ENCODE results near the gene STRIP1.

The STRIP1 gene

GRCh38 chr1:110034451-110035235, at the start of gene STRIP1:
STRIP1 (plus strand) TSS chr1:110034624; CDS start chr1:110034638, 14 bp downstream.
- H3K9me3 ChIP-seq (ENCODE audit: control insufficient read depth, insufficient read depth, low read length), result no peaks in the 10 kb centered on the region
- H3K27me3 ChIP-seq (ENCODE audit: control insufficient read depth, insufficient read depth, low read length), result no peaks in the 10 kb centered on the region

GRCh38 chr1:109985247-109986053, 49.0 kb upstream of the STRIP1 start:
- no peaks in the 10 kb centered on the region for H3K27me3 ChIP-seq (ENCODE audit: control insufficient read depth, insufficient read depth, low read length)
- H3K9me3 ChIP-seq (ENCODE audit: control insufficient read depth, insufficient read depth, low read length), result no peaks in the 10 kb centered on the region
- no peaks in the 10 kb centered on the region for H3K36me3 ChIP-seq (ENCODE audit: control insufficient read depth, insufficient read depth, low read length)
- peak overlapping the region; percentile 80 for H3K4me3 ChIP-seq (ENCODE audit: low read depth, low read length)
- H3K9ac ChIP-seq (ENCODE audit: low read depth, low read length), result peak overlapping the region; percentile 89
- peaks cover 23% of the 10 kb centered on the region for H3K4me1 ChIP-seq (ENCODE audit: control insufficient read depth, insufficient read depth, low read length)

More at GRCh38 chr1:110034451-110035235, at the start of gene STRIP1:
- H3K4me3 ChIP-seq (ENCODE audit: low read depth, low read length), result peak within 1 kb of the TSS; percentile 91
- H3K36me3 ChIP-seq (ENCODE audit: control insufficient read depth, insufficient read depth, low read length), result peaks cover 15% of the 10 kb centered on the region
- peak within 1 kb of the TSS; percentile 75 for H3K9ac ChIP-seq (ENCODE audit: low read depth, low read length)
- peaks cover 8% of the 10 kb centered on the region for H3K4me1 ChIP-seq (ENCODE audit: control insufficient read depth, insufficient read depth, low read length)

- H3K27me3 ChIP-seq (ENCODE audit: control insufficient read depth, insufficient read depth, low read length), result no peaks in the 10 kb centered on the region
- H3K36me3 ChIP-seq (ENCODE audit: control insufficient read depth, insufficient read depth, low read length), result no peaks in the 10 kb centered on the region
- H3K4me1 ChIP-seq (ENCODE audit: control insufficient read depth, insufficient read depth, low read length), result peaks cover 23% of the 10 kb centered on the region
- peak overlapping the region; percentile 80 for H3K4me3 ChIP-seq (ENCODE audit: low read depth, low read length)
- no peak overlapping the region for H3K9ac ChIP-seq (ENCODE audit: low read depth, low read length)
- no peaks in the 10 kb centered on the region for H3K9me3 ChIP-seq (ENCODE audit: control insufficient read depth, insufficient read depth, low read length)
Measured at GRCh38 chr1:109986054-109986444, 48.4 kb upstream of the STRIP1 start.

GRCh38 chr1:109988349-109988914, 46.0 kb upstream of the STRIP1 start:
- no peaks in the 10 kb centered on the region for H3K36me3 ChIP-seq (ENCODE audit: control insufficient read depth, insufficient read depth, low read length)
- H3K4me3 ChIP-seq (ENCODE audit: low read depth, low read length), result no peak overlapping the region
- no peak overlapping the region for H3K9ac ChIP-seq (ENCODE audit: low read depth, low read length)
- H3K4me1 ChIP-seq (ENCODE audit: control insufficient read depth, insufficient read depth, low read length), result peaks cover 22% of the 10 kb centered on the region
- H3K9me3 ChIP-seq (ENCODE audit: control insufficient read depth, insufficient read depth, low read length), result no peaks in the 10 kb centered on the region
- no peaks in the 10 kb centered on the region for H3K27me3 ChIP-seq (ENCODE audit: control insufficient read depth, insufficient read depth, low read length)

- Histone ChIP-seq H3K9ac (ENCODE audit: low read depth, low read length) (no peak overlapping the region), H3K27me3 (ENCODE audit: control insufficient read depth, insufficient read depth, low read length) (no peaks in the 10 kb centered on the region), H3K4me3 (ENCODE audit: low read depth, low read length) (no peak overlapping the region), H3K36me3 (ENCODE audit: control insufficient read depth, insufficient read depth, low read length) (no peaks in the 10 kb centered on the region), H3K9me3 (ENCODE audit: control insufficient read depth, insufficient read depth, low read length) (no peaks in the 10 kb centered on the region), H3K4me1 (ENCODE audit: control insufficient read depth, insufficient read depth, low read length) (peaks cover 14% of the 10 kb centered on the region)
Measured at GRCh38 chr1:109989506-109990301, 44.7 kb upstream of the STRIP1 start.

- Histone ChIP-seq H3K4me1 (ENCODE audit: control insufficient read depth, insufficient read depth, low read length) (peaks cover 14% of the 10 kb centered on the region), H3K9ac (ENCODE audit: low read depth, low read length) (no peak overlapping the region), H3K36me3 (ENCODE audit: control insufficient read depth, insufficient read depth, low read length) (no peaks in the 10 kb centered on the region)
Measured at GRCh38 chr1:109990302-109990653, 44.1 kb upstream of the STRIP1 start.

GRCh38 chr1:109991400-109991925, 43.0 kb upstream of the STRIP1 start:
- Histone ChIP-seq H3K4me3 (ENCODE audit: low read depth, low read length) (no peak overlapping the region), H3K4me1 (ENCODE audit: control insufficient read depth, insufficient read depth, low read length) (peaks cover 6% of the 10 kb centered on the region), H3K27me3 (ENCODE audit: control insufficient read depth, insufficient read depth, low read length) (no peaks in the 10 kb centered on the region), H3K36me3 (ENCODE audit: control insufficient read depth, insufficient read depth, low read length) (no peaks in the 10 kb centered on the region), H3K9ac (ENCODE audit: low read depth, low read length) (no peak overlapping the region), H3K9me3 (ENCODE audit: control insufficient read depth, insufficient read depth, low read length) (no peaks in the 10 kb centered on the region)

More at GRCh38 chr1:109990302-109990653, 44.1 kb upstream of the STRIP1 start:
- Histone ChIP-seq H3K9me3 (ENCODE audit: control insufficient read depth, insufficient read depth, low read length) (no peaks in the 10 kb centered on the region), H3K27me3 (ENCODE audit: control insufficient read depth, insufficient read depth, low read length) (no peaks in the 10 kb centered on the region), H3K4me3 (ENCODE audit: low read depth, low read length) (no peak overlapping the region)

GRCh38 chr1:109993885-109994284, 40.5 kb upstream of the STRIP1 start:
- Histone ChIP-seq H3K9ac (ENCODE audit: low read depth, low read length) (no peak overlapping the region), H3K27me3 (ENCODE audit: control insufficient read depth, insufficient read depth, low read length) (no peaks in the 10 kb centered on the region), H3K4me1 (ENCODE audit: control insufficient read depth, insufficient read depth, low read length) (peaks cover 6% of the 10 kb centered on the region), H3K36me3 (ENCODE audit: control insufficient read depth, insufficient read depth, low read length) (no peaks in the 10 kb centered on the region), H3K9me3 (ENCODE audit: control insufficient read depth, insufficient read depth, low read length) (no peaks in the 10 kb centered on the region), H3K4me3 (ENCODE audit: low read depth, low read length) (no peak overlapping the region)

GRCh38 chr1:109994654-109995053, 39.8 kb upstream of the STRIP1 start:
- Histone ChIP-seq H3K4me3 (ENCODE audit: low read depth, low read length) (no peak overlapping the region), H3K4me1 (ENCODE audit: control insufficient read depth, insufficient read depth, low read length) (peaks cover 4% of the 10 kb centered on the region), H3K27me3 (ENCODE audit: control insufficient read depth, insufficient read depth, low read length) (no peaks in the 10 kb centered on the region), H3K9me3 (ENCODE audit: control insufficient read depth, insufficient read depth, low read length) (no peaks in the 10 kb centered on the region), H3K36me3 (ENCODE audit: control insufficient read depth, insufficient read depth, low read length) (no peaks in the 10 kb centered on the region), H3K9ac (ENCODE audit: low read depth, low read length) (no peak overlapping the region)

GRCh38 chr1:109995536-109995935, 38.9 kb upstream of the STRIP1 start:
- Histone ChIP-seq H3K36me3 (ENCODE audit: control insufficient read depth, insufficient read depth, low read length) (no peaks in the 10 kb centered on the region), H3K4me3 (ENCODE audit: low read depth, low read length) (no peak overlapping the region), H3K4me1 (ENCODE audit: control insufficient read depth, insufficient read depth, low read length) (no peaks in the 10 kb centered on the region)

GRCh38 chr1:109996476-109996875, 37.9 kb upstream of the STRIP1 start:
- no peaks in the 10 kb centered on the region for H3K4me1 ChIP-seq (ENCODE audit: control insufficient read depth, insufficient read depth, low read length)
- no peaks in the 10 kb centered on the region for H3K9me3 ChIP-seq (ENCODE audit: control insufficient read depth, insufficient read depth, low read length)
- no peak overlapping the region for H3K4me3 ChIP-seq (ENCODE audit: low read depth, low read length)
- H3K27me3 ChIP-seq (ENCODE audit: control insufficient read depth, insufficient read depth, low read length), result no peaks in the 10 kb centered on the region
- no peak overlapping the region for H3K9ac ChIP-seq (ENCODE audit: low read depth, low read length)
- H3K36me3 ChIP-seq (ENCODE audit: control insufficient read depth, insufficient read depth, low read length), result no peaks in the 10 kb centered on the region

More at GRCh38 chr1:109995536-109995935, 38.9 kb upstream of the STRIP1 start:
- no peak overlapping the region for H3K9ac ChIP-seq (ENCODE audit: low read depth, low read length)
- no peaks in the 10 kb centered on the region for H3K9me3 ChIP-seq (ENCODE audit: control insufficient read depth, insufficient read depth, low read length)
- H3K27me3 ChIP-seq (ENCODE audit: control insufficient read depth, insufficient read depth, low read length), result no peaks in the 10 kb centered on the region
